Uterus (tissue), 2 donors: ENCODE data around the gene ULK4.

Experiments used
- CTCF ChIP-seq, 4 experiments: fragments of 200-600 bp in 2 of 4; fragments of 450-650 bp in 2 of 4; sonication (generic) in 2 of 4; IDR thresholded peaks; one replicate each; pipeline ENCODE4 v1.5.1; 2016 to 2019; ENCODE audit warnings: antibody characterized with exemption in 4 of 4, mild to moderate bottlenecking in 2 of 4, moderate library complexity in 1 of 4
- POLR2A ChIP-seq, 2 donors: fragments of 450-650 bp; IDR thresholded peaks; one replicate each; pipeline ENCODE4 v1.6.1; 2016; ENCODE audit warnings: antibody characterized with exemption in 2 of 2, mild to moderate bottlenecking in 1 of 2, moderate library complexity in 1 of 2

- no peak for TF ChIP-seq CTCF (IDR thresholded peaks at IDR 0.05)
- no peak for TF ChIP-seq POLR2A (IDR thresholded peaks at IDR 0.05)
Observed at GRCh38 chr3:41277790-41278465, 684.0 kb downstream of the ULK4 start.
